Neural progenitor cell (in vitro differentiated cells): ENCODE results near the gene GDPD4.

Source experiments
- EZH2 ChIP-seq: fragments of 200-600 bp; sonication (generic); IDR thresholded peaks from 2 replicates; pipeline ENCODE4 v1.6.1; 2017; ENCODE audit warnings: antibody characterized with exemption, mild to moderate bottlenecking, moderate library complexity
- EZH2phosphoT487 ChIP-seq: fragments of 200-600 bp; sonication (generic); IDR thresholded peaks from 2 replicates; pipeline ENCODE4 v1.6.1; 2017; ENCODE audit warnings: antibody characterized with exemption
- TF ChIP-seq, protein P1 (sequence below): fragments of 200-600 bp; sonication (generic); IDR thresholded peaks from 2 replicates; pipeline ENCODE4 v1.5.1; 2017; ENCODE audit warnings: antibody characterized with exemption, mild to moderate bottlenecking

DNA sequence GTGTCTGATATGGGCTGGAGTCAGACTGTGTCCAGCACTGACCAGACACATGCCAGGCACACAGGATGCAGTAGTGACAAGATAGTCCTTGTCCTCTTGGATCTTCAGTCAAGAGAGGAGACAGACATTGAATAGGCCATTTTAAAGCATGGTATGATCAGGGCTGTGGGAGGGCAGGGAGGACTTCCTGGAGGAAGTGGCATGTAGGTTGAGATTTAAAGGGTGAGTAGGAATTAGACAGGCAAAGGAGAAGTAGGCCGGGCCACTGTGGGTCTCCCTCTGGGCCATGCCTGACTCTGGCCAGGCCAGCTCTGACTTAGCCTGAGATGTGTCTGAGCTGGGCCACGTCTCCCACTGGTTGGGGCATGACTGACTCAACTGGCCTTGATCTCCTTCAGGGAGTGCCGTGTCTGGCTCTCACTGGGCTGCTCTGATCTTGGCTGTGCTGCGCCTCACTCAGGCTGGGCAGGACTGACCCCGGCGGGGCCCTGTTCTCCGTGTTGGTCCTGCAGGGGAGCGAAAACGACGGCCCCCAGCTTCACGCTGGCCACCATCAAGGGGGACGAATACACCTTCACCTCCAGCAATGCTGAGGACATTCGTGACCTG is 102.2 kb downstream of the GDPD4 start:
- TF ChIP-seq, protein P1, sequence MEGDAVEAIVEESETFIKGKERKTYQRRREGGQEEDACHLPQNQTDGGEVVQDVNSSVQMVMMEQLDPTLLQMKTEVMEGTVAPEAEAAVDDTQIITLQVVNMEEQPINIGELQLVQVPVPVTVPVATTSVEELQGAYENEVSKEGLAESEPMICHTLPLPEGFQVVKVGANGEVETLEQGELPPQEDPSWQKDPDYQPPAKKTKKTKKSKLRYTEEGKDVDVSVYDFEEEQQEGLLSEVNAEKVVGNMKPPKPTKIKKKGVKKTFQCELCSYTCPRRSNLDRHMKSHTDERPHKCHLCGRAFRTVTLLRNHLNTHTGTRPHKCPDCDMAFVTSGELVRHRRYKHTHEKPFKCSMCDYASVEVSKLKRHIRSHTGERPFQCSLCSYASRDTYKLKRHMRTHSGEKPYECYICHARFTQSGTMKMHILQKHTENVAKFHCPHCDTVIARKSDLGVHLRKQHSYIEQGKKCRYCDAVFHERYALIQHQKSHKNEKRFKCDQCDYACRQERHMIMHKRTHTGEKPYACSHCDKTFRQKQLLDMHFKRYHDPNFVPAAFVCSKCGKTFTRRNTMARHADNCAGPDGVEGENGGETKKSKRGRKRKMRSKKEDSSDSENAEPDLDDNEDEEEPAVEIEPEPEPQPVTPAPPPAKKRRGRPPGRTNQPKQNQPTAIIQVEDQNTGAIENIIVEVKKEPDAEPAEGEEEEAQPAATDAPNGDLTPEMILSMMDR = no peak
- TF ChIP-seq EZH2 (no peak), EZH2phosphoT487 (no peak)
